NCI-H524 (cell line): ENCODE measurements around the gene FGF1.

Source experiments
- DNase-seq, 2 experiments: peaks; one replicate each; lab custom pipeline; 2025; lab: John Stamatoyannopoulos, UW

The FGF1 gene

GRCh38 chr5:142685418-142686209 lies at the start of gene FGF1:
TSS of gene FGF1 (minus strand) at chr5:142686090. CDS start at chr5:142614127, 71,963 bp downstream.
- DNase-seq, result no peak

- no peak for DNase-seq
These were observed 41.8 kb upstream of the FGF1 start for GRCh38 chr5:142727735-142728047.

- no peak for DNase-seq
These were observed 40.4 kb upstream of the FGF1 start for GRCh38 chr5:142726188-142726731.

GRCh38 chr5:142725231-142726187 lies 39.6 kb upstream of the FGF1 start:
- DNase-seq, result no peak

- no peak for DNase-seq
These were observed 38.9 kb upstream of the FGF1 start for GRCh38 chr5:142724821-142725220.

- no peak for DNase-seq
These were observed 37.0 kb upstream of the FGF1 start for GRCh38 chr5:142722896-142723295.

GRCh38 chr5:142722146-142722545 lies 36.3 kb upstream of the FGF1 start:
- no peak for DNase-seq

GRCh38 chr5:142720641-142721271 lies 34.9 kb upstream of the FGF1 start:
- peak in 1 of 2 experiments; percentile 26 for DNase-seq

- DNase-seq, result no peak
These were observed 34.0 kb upstream of the FGF1 start for GRCh38 chr5:142719836-142720370.

- DNase-seq, result peak; percentile 6 to 40
These were observed 31.8 kb upstream of the FGF1 start for GRCh38 chr5:142717582-142718215.

GRCh38 chr5:142716963-142717362 lies 31.1 kb upstream of the FGF1 start:
- DNase-seq, result peak; percentile 30 to 70

- no peak for DNase-seq
These were observed 29.4 kb upstream of the FGF1 start for GRCh38 chr5:142715291-142715690.

GRCh38 chr5:142713121-142713706 lies 27.3 kb upstream of the FGF1 start:
- peak; percentile 64 to 81 for DNase-seq

GRCh38 chr5:142703153-142703552 lies 17.3 kb upstream of the FGF1 start:
- no peak for DNase-seq

- DNase-seq, result no peak
These were observed 15.9 kb upstream of the FGF1 start for GRCh38 chr5:142701673-142702311.

GRCh38 chr5:142700566-142700965 lies 14.7 kb upstream of the FGF1 start:
- DNase-seq, result no peak

- peak; percentile 43 to 83 for DNase-seq
These were observed 13.4 kb upstream of the FGF1 start for GRCh38 chr5:142699184-142699720.

- DNase-seq, result no peak
These were observed 12.7 kb upstream of the FGF1 start for GRCh38 chr5:142698447-142699183.
